HG03066 (cell line): ENCODE results near the gene ARID3B.
A peak's percentile ranks its signal among the peaks of the same experiment; 100 is the strongest.
"Not testable (repeated sequence)": the region's sequence is repeated elsewhere in the genome, so short reads cannot be mapped to it uniquely, and the experiment has no call there.

ENCODE experiments used
- ATAC-seq: cut with Tn5 transposase; IDR thresholded peaks from one replicate; pipeline ENCODE4 v1.9.1; 2021; ENCODE audit warnings: low read depth; ENCODE audit not compliant: unreplicated experiment

The ARID3B gene

DNA sequence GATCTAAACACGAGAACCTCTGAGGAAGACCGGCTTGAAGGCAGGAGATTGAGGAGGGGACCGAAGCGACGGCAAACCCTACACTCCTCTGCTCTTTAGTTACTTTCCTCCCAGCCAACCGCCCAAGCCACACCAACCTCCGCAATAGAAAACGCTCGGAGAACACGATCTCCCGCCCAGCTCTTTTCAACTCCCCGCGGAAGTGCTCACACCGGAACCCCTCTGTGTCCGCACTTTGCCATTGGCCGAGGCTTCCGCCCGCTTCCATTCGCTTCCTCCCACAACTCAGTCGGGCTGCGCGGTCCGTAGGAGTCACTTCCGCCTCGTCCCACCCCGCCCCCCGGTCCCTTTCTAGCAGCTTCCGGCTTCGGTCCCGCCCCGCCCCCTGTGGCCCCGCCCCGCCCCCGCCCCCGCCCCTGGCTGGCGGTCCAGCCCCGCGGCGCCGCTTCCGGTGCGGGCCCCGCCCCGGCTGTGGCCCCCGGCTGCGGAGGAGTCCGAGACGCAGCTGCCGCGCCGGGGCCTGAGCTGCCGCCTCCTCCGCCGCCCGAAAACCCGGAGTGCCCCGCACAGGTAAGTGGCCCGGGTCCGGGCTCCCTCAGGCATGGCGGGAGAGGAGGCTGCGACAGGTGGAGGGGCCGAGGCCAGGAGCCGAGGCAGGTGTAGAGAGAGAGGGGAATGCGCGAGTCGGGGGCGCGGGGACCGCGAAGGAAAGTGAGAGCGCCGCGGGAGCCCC is at the start of gene ARID3B:
TSS of gene ARID3B (plus strand) at position 460 of the 733 bp plus-strand sequence. CDS start 2,717 bp downstream, outside the sequence.
- peak; percentile 81 for ATAC-seq

DNA sequence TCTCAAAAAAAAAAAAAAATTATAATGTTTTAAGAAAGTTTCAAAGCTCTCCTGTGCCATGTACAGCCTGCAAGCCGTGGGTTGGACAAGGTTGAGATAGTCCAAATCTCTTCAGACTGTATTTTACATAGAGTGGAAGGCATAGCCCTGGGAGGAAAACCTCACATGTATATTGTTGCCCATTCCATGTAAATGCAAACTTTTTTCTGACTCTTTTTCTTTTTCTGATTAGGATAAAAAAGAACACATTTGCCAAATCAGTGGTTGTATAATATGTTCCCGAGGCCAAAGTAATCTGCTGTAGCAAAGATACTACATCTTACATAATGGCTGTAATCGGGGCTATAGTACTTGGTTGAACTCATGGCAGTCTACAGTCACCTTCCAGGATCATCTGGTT is 44.4 kb upstream of the ARID3B start:
- ATAC-seq = no peak

GRCh38 chr15:74497584-74497983 is 43.4 kb upstream of the ARID3B start:
- ATAC-seq = no peak

DNA sequence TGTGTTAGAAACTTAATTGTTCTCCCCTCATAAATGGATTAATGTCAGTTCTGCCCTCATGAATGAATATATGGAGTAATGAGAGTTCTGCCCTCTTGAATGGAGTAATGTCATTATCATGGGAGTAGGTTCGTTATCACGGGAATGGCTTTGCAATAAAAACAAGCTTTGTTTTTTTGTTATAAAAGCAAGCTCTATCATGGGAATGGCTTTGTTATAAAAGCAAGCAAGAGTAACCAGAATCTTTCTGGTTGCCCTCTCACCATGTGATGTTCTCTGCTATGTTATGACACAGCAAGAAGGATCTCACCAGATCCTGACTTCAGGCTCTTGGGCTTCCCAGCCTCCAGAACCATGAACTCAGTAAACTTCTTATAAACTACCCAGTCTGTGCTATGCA is 41.7 kb upstream of the ARID3B start:
- no peak for ATAC-seq

DNA sequence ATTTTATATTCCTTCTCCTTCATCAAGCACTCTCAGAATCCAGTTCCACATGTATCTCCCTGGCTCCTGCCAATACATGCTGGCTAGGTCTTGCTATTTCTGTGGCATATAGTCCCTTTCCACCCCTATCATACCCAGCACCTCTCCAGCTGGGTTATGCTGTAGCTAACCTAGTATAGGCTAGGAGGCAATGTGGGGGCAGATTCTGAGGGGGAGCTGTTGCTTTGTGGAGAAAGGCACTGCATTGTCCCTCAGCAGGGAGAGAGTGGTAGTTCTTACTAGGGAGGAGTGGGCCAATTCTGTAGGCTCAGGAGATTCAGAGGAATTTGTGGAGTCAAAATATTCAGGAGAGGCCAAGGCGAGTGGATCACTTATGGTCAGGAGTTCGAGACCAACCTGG is 40.6 kb upstream of the ARID3B start:
- ATAC-seq = no peak

GRCh38 chr15:74502301-74502700 is 38.7 kb upstream of the ARID3B start:
- no peak for ATAC-seq

DNA sequence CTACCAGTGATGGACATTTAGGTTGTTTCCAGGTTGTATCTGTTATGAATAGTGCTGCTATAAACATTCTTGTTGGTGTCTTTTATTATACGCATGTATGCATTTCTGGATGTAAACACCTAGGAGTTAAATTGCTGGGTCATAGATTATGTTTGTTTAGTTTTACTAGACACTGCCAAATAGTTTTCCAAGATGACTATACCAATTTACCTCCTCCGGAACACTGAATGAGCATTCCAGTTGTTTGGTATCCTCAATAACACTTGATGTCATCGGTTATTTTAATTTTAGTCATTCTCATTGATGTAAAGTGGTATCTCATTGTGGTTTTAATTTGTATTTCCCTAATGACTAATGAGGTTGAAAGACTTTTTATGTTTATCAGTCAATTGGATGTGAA is 36.6 kb upstream of the ARID3B start:
- no peak for ATAC-seq

DNA sequence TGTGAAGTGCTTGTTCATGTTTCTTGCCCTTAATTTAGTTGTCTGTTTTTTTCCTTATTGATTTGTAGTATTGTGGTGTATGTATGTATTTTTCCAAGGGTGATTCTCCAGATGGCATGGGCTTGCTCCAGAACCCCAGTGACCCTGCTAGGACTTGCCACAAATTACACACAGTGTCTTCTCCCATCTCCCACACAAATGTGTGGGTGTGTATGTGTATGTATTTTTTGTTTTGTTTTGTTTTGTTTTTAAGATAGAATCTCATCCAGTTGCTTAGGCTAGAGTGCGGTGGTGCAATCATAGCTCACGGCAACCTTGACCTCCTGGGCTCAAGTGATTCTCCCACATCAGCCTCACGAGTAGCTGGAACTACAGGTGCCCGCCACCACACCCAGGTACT is 36.2 kb upstream of the ARID3B start:
- ATAC-seq = no peak

DNA sequence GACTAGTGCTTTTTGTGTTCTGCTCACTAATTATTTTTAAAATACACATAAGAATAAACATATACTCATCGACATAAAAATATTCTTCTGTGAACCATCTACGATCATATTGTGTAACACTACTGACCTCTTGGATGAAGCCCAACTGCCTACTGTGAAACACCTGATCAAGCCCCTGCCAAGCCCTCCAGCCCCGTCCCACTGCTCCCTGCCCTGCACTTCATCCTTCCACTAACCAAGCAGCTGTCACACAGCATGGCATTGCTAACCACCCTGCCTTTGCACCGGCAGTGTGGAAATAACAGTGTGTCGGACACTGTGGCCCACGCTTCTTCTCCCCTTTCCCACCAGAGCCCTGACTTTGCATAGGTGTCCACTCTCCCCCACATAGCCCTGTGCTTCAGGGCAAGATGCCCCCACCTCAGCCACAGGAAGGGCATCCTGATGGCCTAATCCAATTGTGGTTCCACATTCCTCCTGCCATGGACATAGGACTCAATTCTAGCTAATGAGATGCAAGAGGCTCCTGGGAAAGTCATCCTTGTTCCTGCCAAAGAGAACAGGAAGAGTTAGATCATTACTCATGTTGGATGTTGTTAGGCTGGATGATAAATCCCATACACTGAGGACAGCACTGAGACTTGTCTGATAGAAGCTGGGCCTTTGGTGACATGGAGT is 35.0 kb upstream of the ARID3B start:
- no peak for ATAC-seq

DNA sequence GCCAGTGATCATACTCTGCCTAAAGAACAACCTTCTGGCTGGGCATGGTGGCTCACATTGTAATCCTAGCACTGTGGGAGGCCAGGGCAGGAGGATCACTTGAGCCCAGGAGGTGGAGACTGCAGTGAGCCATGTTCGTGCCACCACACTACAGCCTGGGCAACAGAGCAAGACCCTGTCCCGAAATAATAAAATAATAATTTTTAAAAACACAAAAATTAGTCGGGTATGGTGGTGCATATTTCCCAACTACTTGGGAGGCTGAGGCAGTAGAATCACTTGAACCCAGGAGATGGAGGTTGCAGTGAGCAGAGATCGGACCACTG is 34.5 kb upstream of the ARID3B start:
- ATAC-seq = no peak

DNA sequence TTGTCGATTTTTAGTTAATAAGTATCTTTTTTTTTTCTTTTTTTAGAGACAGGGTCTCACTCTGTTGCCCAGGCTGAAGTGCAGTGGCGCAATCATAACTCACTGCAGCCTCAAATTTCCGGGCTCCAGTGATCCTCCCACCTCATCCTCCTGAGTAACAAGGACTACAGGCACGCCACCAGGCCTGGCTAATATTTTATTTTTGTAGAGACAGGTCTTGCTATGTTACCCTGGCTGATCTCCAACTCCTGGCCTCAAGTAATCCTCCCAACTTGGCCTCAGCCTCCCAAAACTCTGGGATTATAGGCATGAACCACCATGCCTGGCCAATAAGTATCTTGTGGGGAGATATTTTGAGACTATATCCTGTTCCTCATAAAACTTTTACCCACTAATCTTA is 29.4 kb upstream of the ARID3B start:
- ATAC-seq = peak; percentile 26

DNA sequence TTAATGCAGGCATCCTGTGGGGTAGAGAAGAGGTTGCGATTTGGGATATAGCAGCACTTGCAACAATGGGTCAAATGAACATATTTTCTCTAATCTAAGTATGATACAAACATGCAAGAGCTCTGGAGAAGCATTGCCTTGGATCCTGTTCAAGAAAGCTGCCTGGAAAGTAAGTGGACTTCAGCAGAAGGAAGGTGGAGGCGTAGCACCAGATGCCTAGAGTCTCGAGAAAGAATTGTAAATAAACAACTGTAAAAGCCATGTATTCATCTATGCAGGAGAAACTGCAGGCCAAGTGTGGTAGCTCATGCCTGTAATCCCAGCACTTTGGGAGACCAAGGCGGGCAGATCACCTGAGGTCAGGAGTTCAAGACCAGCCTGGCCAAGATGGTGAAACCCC is 27.0 kb upstream of the ARID3B start:
- ATAC-seq = not testable (repeated sequence)

- no peak for ATAC-seq
These were observed 23.9 kb upstream of the ARID3B start for GRCh38 chr15:74517096-74517495.

DNA sequence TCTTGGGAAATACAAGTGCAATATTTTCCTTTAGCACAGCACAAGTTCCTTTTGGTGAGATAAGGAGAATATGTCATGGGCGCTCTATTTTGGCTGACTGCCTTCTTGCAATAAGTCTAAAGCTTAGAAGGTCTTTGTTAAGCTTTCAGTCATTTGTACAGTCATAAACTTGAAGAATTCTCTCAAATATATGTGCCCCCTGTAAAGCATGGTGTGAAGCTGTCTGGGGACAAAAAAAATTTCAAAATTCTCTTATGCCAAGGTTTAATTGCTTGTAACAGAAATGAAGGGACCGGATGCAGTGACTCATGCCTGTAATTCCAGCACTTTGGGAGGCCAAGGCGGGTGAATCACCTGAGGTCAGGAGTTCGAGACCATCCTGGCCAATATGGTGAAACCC is 21.7 kb upstream of the ARID3B start:
- no peak for ATAC-seq

- no peak for ATAC-seq
These were observed 20.6 kb upstream of the ARID3B start for GRCh38 chr15:74520407-74520806.

DNA sequence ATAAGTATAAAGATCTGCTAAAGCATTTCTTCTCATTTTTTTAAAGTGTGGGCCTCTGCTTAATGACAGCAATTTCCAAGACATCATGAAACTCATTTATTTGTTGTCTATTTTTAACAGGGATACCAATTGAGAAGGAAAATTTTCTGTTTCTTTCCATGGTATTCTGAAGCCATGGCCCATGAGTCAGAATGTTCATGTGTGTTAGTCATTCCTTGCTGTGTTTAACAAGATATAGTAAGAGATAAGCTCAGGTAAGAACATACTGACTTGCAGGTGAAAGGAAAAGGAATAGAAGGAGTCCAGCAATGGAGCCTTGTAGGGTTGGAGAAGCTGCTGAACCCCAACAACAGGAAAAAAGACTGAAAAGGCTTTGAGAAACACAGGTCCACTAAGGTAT is 17.0 kb upstream of the ARID3B start:
- ATAC-seq = no peak

DNA sequence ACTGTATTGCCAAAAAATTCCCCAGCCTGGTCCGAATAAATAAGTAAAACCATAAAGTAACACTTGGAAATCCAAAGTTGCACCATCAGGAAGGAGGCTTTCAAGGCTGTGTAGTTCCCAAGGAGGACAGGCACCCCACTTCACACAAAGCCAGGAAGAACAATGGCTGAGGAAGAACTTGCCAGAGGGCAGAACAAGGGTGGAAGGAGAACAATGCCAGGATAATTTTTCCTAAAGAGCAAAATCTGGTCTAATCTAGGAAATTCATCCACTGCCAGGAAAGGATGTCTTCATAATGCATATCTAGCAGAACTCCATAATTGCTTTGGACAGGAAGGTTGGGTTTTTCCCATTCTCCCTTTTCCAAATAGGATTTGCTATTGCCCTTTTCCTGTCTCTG is 15.7 kb upstream of the ARID3B start:
- ATAC-seq = no peak

DNA sequence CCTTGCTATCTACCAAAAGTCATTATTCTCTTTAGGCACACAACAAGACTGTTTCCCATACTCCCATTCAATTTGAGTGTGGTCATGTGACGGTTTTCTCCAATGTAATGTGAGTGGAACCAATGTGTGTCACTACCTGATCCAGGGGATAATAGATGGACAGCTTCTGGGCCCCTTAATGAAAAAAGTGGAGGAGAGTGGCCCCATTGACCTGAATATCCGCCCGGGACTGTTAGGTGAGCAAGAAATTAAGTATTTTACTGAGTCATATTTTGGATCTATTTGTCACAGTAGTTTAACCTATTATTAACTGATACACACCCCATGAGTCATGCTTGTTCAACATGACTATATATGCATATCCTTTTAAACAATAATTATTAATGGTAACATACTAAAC is 15.1 kb upstream of the ARID3B start:
- ATAC-seq = no peak

DNA sequence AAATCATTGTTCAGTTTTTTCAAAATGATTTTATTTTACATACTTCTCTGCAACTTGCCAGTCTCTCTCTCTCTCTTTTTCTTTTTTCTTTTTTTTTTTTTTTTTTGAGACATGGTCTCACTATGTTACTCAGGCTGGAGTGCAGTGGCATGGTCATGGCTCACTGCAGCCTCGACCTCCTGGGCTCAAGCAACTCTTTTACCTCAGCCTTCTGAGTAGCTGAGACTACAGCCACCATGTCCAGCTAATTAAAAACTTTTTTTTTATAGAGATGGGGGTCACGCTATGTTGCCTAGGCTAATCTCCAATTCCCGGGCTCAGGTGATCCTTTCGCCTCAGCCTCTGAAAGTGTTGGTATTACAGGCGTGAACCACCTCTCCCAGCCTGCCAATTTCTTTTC is 12.1 kb upstream of the ARID3B start:
- no peak for ATAC-seq

- ATAC-seq = no peak
These were observed 11.1 kb upstream of the ARID3B start for GRCh38 chr15:74529921-74530320.

- ATAC-seq = no peak
These were observed 10.3 kb upstream of the ARID3B start for GRCh38 chr15:74530771-74531143.

- no peak for ATAC-seq
These were observed 9.7 kb upstream of the ARID3B start for GRCh38 chr15:74531144-74531811.
